ENCODE data around the gene DIPK1A.

The DIPK1A gene

DNA sequence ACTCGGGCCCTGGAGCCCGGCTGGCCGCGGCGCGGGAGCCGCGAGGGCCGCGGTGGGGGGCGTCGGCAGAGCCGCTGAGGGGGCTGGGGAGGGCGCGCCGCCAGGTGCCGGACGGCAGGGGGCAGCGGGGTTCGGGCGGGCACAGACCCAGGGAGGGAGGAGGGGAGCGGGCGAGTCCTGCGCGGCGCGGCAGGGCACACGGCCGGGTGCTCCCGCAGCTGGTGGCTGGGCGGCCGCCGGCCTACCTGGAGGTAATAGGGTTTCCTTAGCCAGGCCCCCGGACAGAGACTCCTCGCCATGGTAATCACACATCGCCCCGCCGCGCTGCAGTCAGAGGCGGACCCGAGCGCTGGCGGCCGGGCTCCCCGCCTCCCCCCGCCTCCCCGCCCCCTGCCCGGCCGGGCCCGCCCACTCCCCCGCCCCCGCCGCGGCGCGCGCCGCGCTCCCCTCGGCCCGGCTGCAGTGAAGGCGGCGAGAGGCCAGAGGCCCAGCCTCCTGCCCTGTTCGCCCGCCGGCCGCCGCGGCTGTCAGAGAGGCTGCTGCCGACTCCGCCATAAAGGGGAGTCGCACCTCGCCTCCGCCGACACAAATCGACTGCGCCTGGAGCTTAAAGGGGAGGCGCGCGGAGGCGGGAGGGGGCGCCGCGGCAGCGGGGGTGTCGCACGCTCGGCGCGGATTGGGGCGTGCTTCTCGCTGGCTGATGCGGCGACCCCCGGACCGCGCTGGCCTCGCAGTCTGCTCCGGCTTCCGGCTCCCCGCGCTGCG, at the start of gene DIPK1A:
DIPK1A (minus strand) TSS at position 332 of the 765 bp plus-strand sequence; CDS start at position 299, 33 bp downstream.
- DNase-seq (ENCODE audit: low read depth) = peak; percentile 57

DNA sequence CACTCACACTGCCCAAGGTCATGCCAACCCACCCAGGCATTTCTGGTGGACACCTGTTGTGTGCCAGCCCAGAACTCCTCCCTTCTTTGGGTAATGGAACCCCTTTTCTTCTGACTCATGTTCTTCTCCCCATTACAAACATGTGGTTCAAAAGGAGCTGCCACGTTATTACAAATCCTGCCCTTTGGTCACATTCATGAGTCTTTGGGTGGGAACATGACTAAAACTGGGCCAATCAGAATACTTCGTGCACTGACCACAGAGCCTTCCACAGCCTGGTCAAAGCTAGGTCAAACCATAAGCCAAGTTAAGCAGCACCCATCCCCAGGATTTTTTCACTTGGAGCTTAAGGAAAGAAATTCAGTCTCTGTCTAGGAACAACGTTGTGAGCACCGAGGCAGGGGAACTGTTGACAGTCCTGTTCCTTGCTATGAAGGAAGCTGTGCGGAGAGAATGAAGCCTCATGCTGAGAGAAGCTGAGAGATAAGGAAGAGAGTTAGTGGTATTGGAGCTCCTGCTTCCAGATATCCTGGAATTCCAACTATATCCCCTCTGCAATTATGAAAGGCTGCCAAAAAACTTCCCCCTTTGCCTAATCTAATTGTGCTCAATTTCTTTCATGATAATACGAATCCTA, 46.8 kb upstream of the DIPK1A start:
- DNase-seq (ENCODE audit: low read depth) = no peak

DNA sequence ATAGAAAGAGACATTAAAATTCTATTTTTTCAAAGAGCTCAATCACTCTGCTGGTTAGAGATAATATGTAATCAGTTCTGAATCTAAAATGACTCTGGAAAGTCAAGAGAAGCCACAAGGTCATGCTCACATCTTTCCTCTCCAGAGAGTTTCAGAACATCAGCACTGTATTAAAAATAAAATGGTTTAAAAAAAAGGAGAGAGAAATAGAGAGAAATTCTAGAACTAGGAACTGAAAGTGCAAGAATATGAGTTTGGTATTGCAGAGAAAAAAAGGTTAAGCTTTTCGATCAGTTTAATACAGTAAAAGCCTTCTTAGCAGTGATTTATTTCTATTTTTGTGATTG, 44.0 kb upstream of the DIPK1A start:
- DNase-seq (ENCODE audit: low read depth) = no peak

DNA sequence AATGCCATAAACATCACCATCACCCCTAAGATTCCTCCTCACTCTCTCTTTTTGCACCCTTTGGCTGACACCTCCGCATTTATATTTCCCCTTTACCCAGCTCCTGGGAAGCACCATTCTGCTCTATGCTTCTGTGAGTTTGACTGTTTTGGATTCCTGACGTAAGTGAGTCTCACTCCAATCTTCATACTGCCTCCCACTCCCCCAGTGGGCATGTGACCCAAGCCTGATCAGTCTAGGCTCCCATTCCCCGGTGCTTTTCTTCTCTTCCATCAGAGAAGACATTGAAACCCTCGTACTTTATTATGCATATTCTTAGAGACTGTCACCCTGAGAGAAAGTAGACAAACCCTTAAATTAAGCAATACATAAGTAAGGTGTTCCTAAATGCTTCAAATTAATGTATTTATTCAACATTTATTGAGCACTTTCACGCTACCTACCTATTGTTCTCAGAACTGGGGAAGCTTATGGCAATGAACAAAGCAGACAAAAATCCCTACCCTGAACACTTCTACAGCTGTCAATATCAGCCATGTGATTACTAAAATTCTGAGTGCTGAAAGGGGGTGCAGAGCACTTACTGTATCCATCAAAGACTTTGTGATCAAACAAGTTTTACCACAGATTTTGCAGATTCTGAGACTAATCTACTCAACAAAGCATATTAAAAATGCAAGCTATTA, 43.4 kb upstream of the DIPK1A start:
- no peak for DNase-seq (ENCODE audit: low read depth)

DNA sequence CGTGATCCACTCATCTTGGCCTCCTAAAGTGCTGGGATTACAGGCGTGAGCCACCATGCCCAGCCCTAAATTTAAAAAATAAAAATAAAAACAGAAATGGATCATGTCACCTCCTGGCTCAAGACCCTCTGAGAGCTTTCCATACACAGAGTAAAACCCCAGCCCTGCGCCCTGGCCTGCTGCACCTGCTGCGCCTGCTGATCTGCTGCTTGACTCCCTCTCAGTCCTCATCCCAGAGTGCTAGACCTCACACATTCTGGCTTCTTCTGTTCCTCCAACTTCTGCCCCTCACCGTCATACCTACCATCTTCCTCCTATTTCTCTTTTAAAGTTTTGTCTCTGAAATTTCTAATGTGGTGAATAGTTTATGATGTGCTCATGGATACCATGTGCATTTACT, 42.7 kb upstream of the DIPK1A start:
- DNase-seq (ENCODE audit: low read depth) = no peak

DNA sequence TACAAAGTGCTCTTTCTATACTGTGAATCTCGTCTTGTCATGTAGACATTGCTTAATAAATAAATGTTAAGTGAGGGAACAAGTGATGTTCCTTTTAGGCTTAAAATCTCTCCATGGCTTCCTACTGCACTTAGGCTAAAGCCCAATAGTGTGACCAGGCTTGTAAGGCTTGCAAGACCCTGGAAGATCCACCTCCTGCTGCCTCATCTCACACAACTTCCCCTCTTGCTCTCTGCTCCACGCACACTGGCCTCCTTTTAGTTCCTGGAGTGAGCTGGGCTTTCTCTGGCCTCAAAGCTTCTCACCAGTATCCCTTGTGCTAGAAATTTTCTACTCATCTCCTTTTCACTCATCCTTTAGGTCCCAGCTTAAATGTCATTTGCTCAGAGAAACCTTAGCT, 41.5 kb upstream of the DIPK1A start:
- no peak for DNase-seq (ENCODE audit: low read depth)

DNA sequence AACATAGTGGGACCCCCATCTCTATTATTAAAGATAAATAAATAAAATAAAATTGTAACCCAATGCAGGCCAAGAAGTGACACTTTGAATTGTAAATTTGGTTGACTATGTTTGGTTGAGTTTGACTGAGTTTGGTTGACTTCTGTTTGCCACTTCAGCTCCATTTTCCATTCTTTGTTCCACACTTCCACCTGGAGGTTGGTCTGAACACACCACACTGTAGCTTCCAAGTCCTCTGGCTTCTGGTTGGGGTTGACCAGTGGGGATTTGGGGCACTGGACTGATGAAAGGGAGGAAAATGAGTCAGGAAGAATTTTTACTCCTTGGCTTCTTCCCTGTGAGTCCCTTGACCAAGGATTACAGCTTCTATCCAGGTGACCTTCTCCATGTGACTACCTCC, 40.6 kb upstream of the DIPK1A start:
- DNase-seq (ENCODE audit: low read depth) = no peak

DNA sequence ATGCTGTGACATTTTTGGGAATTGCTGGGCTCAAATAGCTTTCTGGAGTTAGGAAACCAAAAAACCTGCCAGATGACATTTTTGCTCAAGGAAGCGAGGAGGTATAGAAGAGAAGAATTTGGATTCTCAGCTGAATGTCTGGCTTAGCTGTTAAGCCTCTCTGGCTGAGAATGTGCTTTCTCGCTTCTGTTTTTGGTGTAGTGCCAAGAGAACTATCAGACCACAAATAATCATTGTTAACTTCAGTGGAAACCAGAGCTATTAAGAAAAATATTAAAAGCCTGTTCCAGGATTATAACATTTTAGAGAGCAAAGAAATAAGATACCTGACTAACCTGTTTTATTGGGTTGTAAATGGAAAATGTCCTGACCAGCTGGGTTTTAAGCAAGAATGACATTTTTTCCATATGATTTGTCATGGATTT, 39.5 kb upstream of the DIPK1A start:
- no peak for DNase-seq (ENCODE audit: low read depth)

DNA sequence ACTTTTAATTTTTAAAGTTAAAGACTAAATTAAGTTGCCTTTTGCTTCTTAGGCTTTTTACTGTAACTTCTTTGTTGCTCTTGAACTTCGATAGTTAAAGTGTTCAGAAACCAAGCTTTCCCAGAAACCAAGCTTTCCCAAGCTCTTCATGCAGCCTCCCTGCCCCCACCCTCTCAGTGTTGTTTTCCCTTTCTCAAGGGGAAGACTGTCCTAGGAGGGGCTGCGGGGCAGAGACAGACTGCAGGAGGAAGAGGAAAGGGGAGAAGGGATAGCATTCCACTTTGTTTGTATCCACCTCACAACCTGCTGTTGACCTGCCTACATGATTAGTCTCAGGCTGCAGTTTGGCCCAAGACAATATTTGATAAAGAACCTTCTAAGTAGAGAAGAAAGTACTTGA, 39.0 kb upstream of the DIPK1A start:
- no peak for DNase-seq (ENCODE audit: low read depth)

DNA sequence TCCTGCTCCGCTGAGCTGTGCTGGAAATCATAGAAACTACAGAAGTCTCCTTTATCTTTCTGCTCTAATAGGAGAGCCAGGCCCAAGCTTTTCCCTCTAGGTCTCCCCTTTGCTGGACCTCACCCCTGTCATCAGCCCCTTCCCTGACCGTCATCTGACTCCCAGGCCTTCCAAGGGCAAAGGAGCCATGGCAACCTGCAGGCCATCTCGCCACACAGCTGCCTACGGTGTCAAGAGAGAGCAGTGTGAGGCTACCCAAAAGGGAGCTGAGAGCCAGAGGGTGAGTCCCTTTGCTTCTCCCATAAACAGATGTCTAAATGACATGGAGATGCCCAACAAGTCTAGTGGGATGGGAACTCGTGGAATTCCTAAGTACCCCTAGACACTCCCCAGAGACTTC, 37.6 kb upstream of the DIPK1A start:
- no peak for DNase-seq (ENCODE audit: low read depth)

DNA sequence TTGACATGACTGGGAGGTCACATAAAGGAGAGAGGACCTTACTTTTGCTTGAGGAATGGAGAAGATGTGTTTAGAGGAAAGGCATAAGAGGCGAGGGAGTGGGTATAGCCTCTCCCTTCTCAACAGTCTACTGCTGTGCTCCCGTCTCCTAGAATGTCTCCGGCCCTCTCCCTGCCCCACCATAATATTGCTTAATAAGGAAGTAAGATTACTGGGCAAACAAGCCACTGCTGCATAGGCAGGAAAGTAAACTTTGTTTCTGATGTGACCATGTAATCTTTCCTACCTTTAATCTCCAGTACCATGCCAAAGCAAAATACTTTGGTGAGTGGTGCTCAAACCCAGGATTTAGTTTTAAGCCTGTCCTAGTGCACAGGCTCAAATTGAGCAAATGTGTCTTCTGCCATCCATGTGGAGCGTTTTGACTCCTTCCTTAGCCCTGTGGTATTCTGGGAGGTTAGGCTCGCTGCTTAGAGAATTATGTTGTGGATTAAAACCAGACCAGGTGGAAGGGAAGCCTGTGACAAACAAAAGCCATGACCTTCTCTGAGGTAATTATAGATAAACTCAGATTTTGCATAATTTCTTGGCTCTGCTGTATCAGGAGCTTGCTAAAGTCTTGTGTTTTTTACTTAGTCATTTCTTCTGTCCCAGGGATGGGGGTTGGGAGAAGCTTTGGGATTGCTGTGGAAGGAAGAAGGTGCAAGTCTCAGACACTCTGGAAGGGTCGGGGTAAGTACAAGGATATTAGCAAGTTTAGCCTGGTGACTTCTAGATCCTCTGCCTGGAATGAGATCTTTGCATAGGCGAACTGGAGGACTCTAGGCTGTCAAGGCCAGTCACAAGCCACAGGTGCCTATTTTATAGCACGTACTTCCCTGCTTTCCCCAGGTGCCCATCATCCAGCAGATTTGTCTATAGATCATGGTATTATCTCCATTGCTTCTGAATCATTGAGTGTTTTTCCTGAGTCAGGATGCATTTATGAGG, 34.5 kb upstream of the DIPK1A start:
- DNase-seq (ENCODE audit: low read depth) = no peak

DNA sequence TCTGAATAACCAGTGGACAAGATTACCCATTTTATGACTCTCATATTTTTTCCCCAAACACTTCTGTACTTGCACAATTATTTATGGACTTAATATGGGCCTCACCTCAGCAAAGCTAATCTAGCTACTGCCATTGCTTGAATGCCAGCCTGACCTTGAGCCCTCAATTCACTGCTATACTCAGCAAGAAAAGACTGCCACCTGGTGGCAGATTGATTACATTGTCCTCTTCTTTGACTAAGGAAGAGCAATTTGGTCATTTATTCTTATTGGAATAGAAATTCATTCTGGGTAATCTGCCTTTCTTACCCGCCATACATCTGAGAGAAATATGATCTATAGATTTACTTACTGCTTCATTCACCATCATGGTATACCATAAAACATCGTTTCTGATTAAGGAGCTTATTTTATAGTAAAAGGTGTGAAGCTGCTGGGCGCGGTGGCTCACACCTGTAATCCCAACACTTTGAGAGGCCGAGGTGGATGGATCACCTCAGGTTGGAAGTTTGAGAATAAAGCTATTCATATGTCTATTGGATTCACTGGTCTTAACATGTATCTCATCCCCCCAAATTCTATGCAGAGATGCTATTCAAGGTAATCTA, 32.9 kb upstream of the DIPK1A start:
- DNase-seq (ENCODE audit: low read depth) = peak; percentile 66

DNA sequence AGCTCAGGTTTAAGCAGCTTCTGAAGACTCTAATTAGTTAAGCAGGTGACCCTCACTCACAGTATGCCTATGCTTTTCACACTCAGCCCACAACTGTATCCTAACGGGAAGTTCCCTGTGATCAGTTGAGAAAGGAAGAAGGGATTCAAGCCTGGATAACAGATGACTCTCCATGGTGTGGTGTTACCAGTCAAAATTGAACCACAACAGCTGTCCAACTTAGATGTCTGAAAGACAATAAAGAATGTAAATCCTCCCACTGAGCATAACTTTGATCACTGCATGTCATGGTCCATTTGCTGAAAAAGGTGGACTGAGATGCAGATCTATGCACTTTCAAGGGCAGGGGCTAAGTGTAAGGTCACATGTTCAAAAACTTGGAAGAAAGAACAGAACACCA, 32.3 kb upstream of the DIPK1A start:
- DNase-seq (ENCODE audit: low read depth) = no peak

DNA sequence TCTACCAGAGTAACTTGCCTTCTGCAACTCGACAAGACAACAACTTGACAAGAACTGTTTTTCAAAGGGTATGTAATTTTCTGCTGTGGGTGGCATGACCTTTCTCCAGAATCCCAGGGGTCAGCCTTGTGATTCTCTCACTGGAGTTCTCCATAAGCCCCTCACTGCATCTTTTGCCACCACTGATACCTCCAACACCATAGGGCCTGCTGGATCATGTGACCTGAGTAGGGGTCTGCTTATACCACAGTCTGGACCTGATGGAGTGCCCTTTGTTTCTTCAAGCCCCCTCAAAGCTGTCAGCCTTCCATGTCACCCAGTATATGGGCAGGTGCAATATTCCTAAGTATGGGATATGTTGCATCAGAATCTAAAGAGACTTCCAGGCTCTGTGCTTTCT, 31.6 kb upstream of the DIPK1A start:
- DNase-seq (ENCODE audit: low read depth) = no peak

DNA sequence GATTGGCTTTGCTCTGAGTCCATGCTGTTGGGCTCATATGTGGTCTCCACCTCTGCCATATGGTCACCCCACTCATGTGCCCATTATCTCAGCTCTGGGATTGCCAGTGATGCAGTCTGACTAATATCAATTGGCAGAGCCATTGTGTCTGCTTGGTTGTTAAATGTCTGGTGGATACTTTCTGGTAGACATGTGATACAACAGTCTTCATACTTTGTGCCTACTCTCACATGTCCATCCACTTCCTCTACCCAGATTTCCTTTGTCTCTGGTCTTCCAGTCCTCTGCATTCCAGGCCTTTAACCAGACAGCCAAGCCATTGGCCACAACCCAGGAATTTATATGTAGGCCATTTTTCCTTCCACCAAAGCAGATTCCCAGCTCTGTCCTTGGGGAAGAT, 30.8 kb upstream of the DIPK1A start:
- no peak for DNase-seq (ENCODE audit: low read depth)

DNA sequence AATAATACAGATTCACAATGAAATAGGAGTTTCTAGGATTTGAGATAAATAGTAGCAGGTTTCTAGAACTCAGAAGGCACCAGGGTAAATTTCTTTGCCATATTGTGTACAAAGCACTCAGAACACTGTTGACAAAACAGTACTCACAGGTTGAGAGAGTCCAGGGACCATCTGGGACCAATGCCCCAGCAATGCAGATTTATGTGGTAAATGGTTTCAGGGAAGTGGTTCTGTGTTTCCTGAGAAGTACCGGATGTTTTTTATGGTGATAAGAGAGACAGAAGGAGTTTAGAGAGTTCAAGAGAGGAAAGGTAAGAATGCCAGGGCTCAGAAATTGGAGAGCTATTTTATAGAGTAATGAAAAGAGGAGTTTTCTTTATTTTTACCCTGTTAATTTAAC, 29.6 kb upstream of the DIPK1A start:
- DNase-seq (ENCODE audit: low read depth) = no peak

DNA sequence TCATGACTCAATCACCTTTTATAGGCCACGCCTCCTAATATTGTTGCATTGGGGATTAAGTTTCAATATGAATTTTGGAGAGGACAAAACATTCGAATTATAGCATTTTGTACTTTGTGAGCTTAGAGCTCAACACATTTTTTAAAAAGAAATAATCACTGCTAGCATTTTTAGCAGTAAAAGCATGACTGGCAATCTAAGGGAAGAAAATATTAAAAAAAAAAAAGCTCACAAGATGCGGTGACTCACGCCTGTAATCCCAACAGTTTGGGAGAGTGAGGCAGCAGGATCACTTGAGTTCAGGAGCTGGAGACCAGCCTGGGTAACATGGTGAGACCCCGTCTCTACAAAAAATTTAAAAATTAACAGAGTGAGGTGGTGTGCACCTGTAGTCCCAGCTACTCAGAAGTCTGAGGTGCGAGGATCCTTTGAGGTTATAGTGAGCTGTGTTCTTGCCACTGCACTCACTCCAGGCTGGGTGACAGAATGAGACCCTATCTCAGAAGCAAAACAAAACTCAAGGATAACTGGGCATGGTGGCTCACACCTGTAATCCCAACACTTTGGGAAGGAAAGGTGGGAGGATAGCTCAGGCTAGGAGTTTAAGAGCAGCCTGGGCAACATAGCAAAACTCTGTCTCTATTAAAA, 28.8 kb upstream of the DIPK1A start:
- no peak for DNase-seq (ENCODE audit: low read depth)

DNA sequence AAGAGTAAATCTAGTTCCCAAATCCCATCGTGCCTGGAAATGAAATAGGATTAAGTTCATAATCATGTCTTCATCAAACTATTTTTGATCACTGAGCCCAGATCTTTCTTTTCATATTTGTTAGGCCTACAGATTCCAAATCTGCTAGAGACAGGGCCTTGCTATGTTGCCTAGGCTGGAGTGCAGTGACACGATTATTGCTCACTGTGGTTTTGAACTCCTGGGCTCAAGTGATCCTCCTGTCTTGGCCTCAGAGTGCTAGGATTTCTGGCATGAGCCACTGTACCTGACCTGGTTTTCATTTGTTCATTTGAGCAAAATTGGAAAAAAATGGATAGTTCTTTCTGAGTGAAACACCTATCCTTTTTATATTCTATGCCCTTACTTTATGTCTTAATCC, 28.0 kb upstream of the DIPK1A start:
- no peak for DNase-seq (ENCODE audit: low read depth)

DNA sequence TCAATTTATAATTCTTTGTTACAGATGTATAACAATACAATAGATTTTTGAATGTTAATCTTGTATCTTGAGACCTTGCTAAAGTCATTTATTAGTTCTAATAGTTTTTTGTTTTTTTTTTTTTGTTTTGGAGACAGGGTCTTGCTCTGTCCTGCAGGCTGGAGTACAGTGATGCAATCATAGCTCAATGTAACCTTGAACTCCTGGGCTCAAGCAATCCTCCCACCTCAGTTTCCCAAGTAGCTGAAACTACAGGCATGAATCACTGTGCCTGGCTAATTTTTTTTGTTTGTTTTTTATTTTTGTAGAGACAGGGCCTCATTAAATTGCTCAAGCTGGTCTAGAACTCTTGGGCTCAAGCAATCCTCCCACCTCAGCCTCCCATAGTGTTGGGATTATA, 26.2 kb upstream of the DIPK1A start:
- no peak for DNase-seq (ENCODE audit: low read depth)

DNA sequence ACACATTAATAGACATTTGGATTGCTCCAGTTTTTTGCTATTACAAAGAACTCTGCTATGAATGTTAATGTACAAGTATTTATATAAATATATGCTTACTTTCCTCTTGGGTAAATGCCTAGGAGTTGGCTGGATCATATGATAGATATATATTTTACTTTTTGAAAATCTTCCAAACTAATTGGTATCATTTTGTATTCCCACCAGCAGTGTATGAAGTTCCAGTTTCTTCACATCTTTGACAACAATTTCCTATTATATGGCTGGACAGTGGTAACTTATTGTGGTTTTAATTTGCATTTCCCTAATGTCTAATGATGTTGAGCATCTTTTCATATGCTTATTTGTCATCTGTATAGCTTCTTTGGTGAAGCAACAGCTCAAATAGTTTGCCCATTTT, 23.8 kb upstream of the DIPK1A start:
- no peak for DNase-seq (ENCODE audit: low read depth)
